ENCODE data around the gene NLRP3.

DNA sequence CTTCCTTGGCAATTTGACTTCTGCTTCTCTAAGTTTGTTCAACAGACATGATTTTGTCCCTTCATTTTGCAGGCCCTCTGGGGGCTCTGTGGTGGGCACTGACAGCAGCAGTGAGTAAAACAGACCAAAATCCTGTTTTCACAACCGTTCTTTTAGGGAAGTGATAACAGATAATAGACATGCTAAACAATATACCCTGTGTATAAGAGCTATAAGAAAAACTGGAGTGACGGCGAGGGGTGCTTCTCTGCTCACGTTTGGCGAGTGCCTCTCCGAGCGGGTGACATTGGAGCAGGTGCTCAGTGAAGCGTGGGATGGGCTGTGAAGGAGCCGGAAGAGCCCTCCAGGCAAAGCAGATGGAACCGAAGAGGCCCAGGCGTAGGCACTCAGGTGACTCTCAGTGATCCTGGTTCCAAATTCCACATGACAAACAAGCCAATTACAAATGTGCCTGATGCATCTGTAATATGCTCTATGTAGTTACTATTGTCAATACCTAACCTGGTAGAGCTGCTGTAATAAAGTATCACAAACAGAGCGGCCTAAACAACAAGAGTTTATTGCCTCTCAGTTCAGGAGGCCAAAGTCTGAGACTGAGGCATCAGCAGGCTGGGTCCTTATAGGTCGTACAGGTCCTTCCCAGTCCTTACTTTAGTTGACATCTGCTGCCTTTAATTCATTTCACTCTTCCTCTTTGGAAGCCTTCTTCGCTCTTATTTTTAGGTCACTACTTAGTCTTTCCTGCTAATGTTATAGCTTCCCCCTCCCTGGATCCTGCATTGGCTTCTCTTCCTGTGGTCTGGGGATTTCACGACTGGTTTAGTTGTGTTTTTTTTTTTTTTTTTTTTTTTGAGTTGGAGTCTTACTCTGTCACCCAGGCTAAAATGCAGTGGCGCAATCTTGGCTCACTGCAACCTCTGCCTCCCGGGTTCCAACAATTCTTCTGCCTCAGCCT lies 21.9 kb downstream of the NLRP3 start:
- TF ChIP-seq, protein P1, sequence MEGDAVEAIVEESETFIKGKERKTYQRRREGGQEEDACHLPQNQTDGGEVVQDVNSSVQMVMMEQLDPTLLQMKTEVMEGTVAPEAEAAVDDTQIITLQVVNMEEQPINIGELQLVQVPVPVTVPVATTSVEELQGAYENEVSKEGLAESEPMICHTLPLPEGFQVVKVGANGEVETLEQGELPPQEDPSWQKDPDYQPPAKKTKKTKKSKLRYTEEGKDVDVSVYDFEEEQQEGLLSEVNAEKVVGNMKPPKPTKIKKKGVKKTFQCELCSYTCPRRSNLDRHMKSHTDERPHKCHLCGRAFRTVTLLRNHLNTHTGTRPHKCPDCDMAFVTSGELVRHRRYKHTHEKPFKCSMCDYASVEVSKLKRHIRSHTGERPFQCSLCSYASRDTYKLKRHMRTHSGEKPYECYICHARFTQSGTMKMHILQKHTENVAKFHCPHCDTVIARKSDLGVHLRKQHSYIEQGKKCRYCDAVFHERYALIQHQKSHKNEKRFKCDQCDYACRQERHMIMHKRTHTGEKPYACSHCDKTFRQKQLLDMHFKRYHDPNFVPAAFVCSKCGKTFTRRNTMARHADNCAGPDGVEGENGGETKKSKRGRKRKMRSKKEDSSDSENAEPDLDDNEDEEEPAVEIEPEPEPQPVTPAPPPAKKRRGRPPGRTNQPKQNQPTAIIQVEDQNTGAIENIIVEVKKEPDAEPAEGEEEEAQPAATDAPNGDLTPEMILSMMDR (IDR thresholded peaks at IDR 0.05), result no peak
- no peak for TF ChIP-seq EZH2 (IDR thresholded peaks at IDR 0.05; ENCODE audit: borderline replicate concordance, insufficient read depth, low read depth, low read length, poor library complexity, severe bottlenecking)
